Uterus (tissue), 4 donors: ENCODE results near the gene EIF3B. TPM values are rescaled to one million over a fixed set of nuclear protein-coding genes. Genes with fewer than 3 reads are reported as not detected.

Experiments
- DNase-seq, 2 donors: peaks; one replicate each; pipeline ENCODE4 v3.0.0-alpha.2; 2019 to 2020
- H3K27ac ChIP-seq, 2 donors: fragments of 200-600 bp; sonication (generic); 1 replicate in 1 of 2; 2 replicates in 1 of 2; pipeline ENCODE4 v1.5.1; 2016 to 2018
- H3K27me3 ChIP-seq, 2 donors: fragments of 200-600 bp; sonication (generic); one replicate each; pipeline ENCODE4 v1.5.1; 2018 to 2019; ENCODE audit warnings: control low read depth in 1 of 2
- H3K36me3 ChIP-seq, 2 donors: fragments of 200-600 bp; sonication (generic); one replicate each; pipeline ENCODE4 v1.5.1; 2019; ENCODE audit warnings: control low read depth in 1 of 2
- H3K4me1 ChIP-seq, 2 donors: fragments of 200-600 bp; sonication (generic); one replicate each; pipeline ENCODE4 v1.5.1; 2018 to 2019; ENCODE audit warnings: control low read depth in 1 of 2
- H3K4me3 ChIP-seq, 2 donors: fragments of 200-600 bp; sonication (generic); 1 replicate in 1 of 2; 2 replicates in 1 of 2; pipeline ENCODE4 v1.5.1; 2018 to 2019; ENCODE audit warnings: mild to moderate bottlenecking in 1 of 2
- H3K9me3 ChIP-seq, 2 donors: fragments of 200-600 bp; sonication (generic); one replicate each; pipeline ENCODE4 v1.5.1; 2019; ENCODE audit warnings: control low read depth in 1 of 2
- POLR2A ChIP-seq, 2 donors: fragments of 450-650 bp; IDR thresholded peaks; one replicate each; pipeline ENCODE4 v1.6.1; 2016; ENCODE audit warnings: antibody characterized with exemption in 2 of 2, mild to moderate bottlenecking in 1 of 2, moderate library complexity in 1 of 2
- intact Hi-C: fragments of 100-400 bp; cut with DNase I; formaldehyde crosslinking; loops from one replicate; pipeline ENCODE4 v1.15.1; 2023; ENCODE audit warnings: low total_unique reads
- total RNA-seq, 4 donors: library from RNA; depleted of rRNA in 3 of 4; stranded (reverse); fragments of >200 nt in 3 of 4; gene quantifications; one replicate each; pipeline versions ENCODE4 v1.1.0 to v1.2.4, GENCODE V29; 2014 to 2023
- TF ChIP-seq, protein P1 (sequence below), 4 experiments: fragments of 200-600 bp in 2 of 4; fragments of 450-650 bp in 2 of 4; sonication (generic) in 2 of 4; IDR thresholded peaks; one replicate each; pipeline ENCODE4 v1.5.1; 2016 to 2019; ENCODE audit warnings: antibody characterized with exemption in 4 of 4, mild to moderate bottlenecking in 2 of 4, moderate library complexity in 1 of 4
- donor health status: DM: yes; HTN: yes; CAD: no.

Gene EIF3B
- total RNA-seq, 4 donors from 2014 or later, result 67.6 to 155 (median 95.2) TPM

DNA sequence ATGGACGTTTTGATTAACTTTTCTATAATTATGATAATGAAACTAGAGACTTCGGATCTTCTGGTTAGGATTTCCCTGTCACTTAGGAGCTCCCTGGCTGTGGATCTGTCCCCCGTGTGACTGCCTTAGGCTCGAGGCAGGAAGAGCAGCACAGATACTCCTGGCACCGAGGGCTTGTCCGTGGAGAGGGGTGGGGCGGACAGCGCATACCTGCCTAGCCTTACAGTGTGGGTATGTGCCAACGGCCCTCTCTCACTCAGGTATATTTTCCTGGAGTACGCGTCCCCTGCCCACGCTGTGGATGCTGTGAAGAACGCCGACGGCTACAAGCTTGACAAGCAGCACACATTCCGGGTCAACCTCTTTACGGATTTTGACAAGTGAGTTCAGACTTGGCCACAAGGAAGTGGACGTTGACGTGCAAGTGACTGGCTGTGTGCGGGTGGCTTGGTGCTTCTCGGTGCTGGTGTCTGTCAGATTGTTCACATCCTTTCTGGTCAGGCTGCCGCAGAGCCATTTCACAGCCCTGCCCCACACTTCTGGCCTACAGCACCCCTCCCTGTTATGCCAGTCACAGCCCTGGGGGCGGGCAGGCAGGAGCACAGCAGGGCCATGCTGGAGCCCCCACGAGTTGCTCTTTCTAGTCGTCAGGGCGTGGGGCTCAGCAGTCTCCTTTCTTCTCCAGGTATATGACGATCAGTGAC, 7.9 kb downstream of the EIF3B start:
- Histone ChIP-seq H3K27ac (no peak overlapping the region), H3K4me1 (peaks cover 0 to 8% of the 10 kb centered on the region in 2 donors), H3K9me3 (no peaks in the 10 kb centered on the region), H3K27me3 (no peaks in the 10 kb centered on the region), H3K36me3 (no peaks in the 10 kb centered on the region), H3K4me3 (no peak overlapping the region)
- TF ChIP-seq POLR2A (IDR thresholded peaks at IDR 0.05), result no peak
- TF ChIP-seq, protein P1, sequence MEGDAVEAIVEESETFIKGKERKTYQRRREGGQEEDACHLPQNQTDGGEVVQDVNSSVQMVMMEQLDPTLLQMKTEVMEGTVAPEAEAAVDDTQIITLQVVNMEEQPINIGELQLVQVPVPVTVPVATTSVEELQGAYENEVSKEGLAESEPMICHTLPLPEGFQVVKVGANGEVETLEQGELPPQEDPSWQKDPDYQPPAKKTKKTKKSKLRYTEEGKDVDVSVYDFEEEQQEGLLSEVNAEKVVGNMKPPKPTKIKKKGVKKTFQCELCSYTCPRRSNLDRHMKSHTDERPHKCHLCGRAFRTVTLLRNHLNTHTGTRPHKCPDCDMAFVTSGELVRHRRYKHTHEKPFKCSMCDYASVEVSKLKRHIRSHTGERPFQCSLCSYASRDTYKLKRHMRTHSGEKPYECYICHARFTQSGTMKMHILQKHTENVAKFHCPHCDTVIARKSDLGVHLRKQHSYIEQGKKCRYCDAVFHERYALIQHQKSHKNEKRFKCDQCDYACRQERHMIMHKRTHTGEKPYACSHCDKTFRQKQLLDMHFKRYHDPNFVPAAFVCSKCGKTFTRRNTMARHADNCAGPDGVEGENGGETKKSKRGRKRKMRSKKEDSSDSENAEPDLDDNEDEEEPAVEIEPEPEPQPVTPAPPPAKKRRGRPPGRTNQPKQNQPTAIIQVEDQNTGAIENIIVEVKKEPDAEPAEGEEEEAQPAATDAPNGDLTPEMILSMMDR (IDR thresholded peaks at IDR 0.05), result no peak
- DNase-seq, result no peak
- intact Hi-C loops, result no loop called here

DNA sequence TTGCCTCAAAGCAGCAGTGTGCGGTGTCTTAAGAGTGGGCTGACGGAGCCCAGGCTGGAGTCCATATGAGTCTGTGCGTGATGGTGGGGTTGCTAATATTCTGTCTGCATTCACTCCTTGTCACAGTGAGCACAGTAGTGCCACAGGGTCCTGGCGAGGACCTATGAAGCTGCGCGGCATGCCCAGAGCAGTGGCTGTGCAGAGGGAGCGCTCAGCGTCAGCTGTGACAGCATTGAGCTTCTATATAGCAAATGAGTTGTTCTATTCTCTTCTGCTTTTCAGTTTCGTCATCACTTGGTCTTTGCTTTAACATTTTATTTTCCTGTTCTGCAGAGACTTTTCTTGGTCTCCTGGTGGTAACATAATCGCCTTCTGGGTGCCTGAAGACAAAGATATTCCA, 14.5 kb downstream of the EIF3B start:
- Histone ChIP-seq H3K27ac (no peak overlapping the region), H3K36me3 (no peaks in the 10 kb centered on the region), H3K4me1 (no peaks in the 10 kb centered on the region), H3K27me3 (no peaks in the 10 kb centered on the region), H3K9me3 (no peaks in the 10 kb centered on the region), H3K4me3 (no peak overlapping the region)
- no peak for TF ChIP-seq POLR2A (IDR thresholded peaks at IDR 0.05)
- TF ChIP-seq, protein P1 (IDR thresholded peaks at IDR 0.05), result no peak
- intact Hi-C loops, result no loop called here
- DNase-seq, result no peak

DNA sequence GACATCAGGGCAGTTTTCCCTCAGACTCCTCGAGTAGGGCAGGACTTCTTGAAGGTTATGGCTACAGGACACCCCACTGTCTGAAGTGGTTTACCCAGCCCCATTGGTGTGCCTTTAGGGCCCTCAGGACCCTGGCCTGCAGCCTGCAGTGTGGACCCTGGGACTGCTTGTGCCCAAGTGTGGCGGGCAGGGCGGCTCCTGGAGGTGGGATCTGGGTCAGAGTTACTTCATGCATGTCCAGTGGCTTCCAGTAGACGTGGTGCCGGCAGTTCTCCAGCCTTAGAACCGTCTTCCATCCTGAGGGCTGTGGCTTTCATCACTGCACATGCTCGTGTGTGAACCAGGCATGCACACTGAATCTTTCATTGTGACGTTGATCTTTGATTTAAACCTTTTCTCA, 16.7 kb downstream of the EIF3B start:
- H3K4me3 ChIP-seq, result no peak overlapping the region
- no peaks in the 10 kb centered on the region for H3K9me3 ChIP-seq
- H3K4me1 ChIP-seq, result no peaks in the 10 kb centered on the region
- no peaks in the 10 kb centered on the region for H3K27me3 ChIP-seq
- DNase-seq, result no peak
- intact Hi-C loops, result no loop called here
- H3K27ac ChIP-seq, result no peak overlapping the region
- H3K36me3 ChIP-seq, result no peaks in the 10 kb centered on the region
- TF ChIP-seq POLR2A (IDR thresholded peaks at IDR 0.05), result no peak
- TF ChIP-seq, protein P1 (IDR thresholded peaks at IDR 0.05), result no peak

DNA sequence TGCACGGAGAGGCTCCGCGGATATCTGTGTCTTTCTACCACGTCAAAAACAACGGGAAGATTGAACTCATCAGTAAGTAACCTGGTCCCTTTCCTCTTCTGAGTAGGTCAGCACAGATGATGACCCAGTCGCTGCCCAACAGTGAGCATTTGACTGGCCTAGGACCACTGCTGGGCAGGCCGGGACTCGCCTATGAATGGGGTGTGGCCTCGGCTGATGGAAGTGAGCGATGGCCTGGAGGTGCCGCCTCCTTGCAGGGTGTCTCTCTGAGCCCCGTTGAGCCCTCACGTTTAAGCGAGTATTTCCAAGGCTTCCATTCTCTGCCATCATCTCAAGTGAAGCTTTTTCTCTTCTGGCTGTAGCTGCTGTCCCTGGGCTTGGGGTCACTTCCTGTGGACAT, 18.1 kb downstream of the EIF3B start:
- no peaks in the 10 kb centered on the region for H3K36me3 ChIP-seq

DNA sequence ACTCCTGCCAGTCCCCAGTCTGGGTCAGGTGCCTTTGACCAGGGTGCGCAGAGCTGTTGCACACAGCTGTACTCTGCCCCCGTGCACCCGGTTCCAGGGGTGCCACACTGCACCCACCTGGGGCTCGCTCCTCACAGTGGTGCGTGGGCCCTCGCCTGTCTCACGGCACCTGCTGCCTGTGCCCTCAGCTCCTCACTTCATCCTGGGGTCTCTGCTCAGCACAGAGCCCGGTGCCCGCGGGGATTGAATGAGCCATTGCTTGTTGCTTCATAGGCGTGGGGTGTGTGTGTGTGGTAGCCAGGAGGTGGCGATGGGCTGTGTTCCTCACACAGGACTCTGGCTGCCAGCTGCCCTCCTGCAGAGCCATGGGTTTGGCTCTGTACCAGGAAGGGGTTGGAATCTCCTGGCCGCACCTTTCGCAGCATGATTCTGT, 18.5 kb downstream of the EIF3B start:
- TF ChIP-seq POLR2A (IDR thresholded peaks at IDR 0.05), result no peak
- TF ChIP-seq, protein P1 (IDR thresholded peaks at IDR 0.05), result no peak
- DNase-seq, result no peak
- no peaks in the 10 kb centered on the region for H3K36me3 ChIP-seq
- no peak overlapping the region for H3K4me3 ChIP-seq
- no peaks in the 10 kb centered on the region for H3K27me3 ChIP-seq
- H3K27ac ChIP-seq, result no peak overlapping the region
- no peaks in the 10 kb centered on the region for H3K9me3 ChIP-seq
- H3K4me1 ChIP-seq, result no peaks in the 10 kb centered on the region
- intact Hi-C loops, result no loop called here

More for the DNA sequence above, 18.1 kb downstream of the EIF3B start:
- intact Hi-C loops, result no loop called here
- no peaks in the 10 kb centered on the region for H3K27me3 ChIP-seq
- H3K4me3 ChIP-seq, result no peak overlapping the region
- TF ChIP-seq, protein P1 (IDR thresholded peaks at IDR 0.05), result no peak
- no peak for TF ChIP-seq POLR2A (IDR thresholded peaks at IDR 0.05)
- H3K9me3 ChIP-seq, result no peaks in the 10 kb centered on the region
- no peak for DNase-seq
- no peaks in the 10 kb centered on the region for H3K4me1 ChIP-seq
- no peak overlapping the region for H3K27ac ChIP-seq
